ENCODE results near the gene HOXA10.

The HOXA10 gene

GRCh38 chr7:27168265-27168947 is 5.7 kb downstream of the HOXA10 start:
- no peak for DNase-seq (ENCODE audit: low read depth in 3 of 3, low spot score in 1 of 3)

- DNase-seq (ENCODE audit: low read depth in 3 of 3, low spot score in 1 of 3), result no peak
Measured at GRCh38 chr7:27167916-27168264, 6.2 kb downstream of the HOXA10 start.

- DNase-seq (ENCODE audit: low read depth in 3 of 3, low spot score in 1 of 3), result no peak
Measured at GRCh38 chr7:27166531-27167505, 7.3 kb downstream of the HOXA10 start.

GRCh38 chr7:27165996-27166530 is 8.1 kb downstream of the HOXA10 start:
- DNase-seq (ENCODE audit: low read depth in 3 of 3, low spot score in 1 of 3), result no peak

GRCh38 chr7:27165089-27165995 is 8.8 kb downstream of the HOXA10 start, which contains the start of gene HOXA9:
Gene HOXA9 (minus strand): TSS chr7:27165537. CDS start chr7:27165457, 80 bp downstream.
- no peak for DNase-seq (ENCODE audit: low read depth in 3 of 3, low spot score in 1 of 3)

GRCh38 chr7:27164367-27165088 is 9.6 kb downstream of the HOXA10 start:
- no peak for DNase-seq (ENCODE audit: low read depth in 3 of 3, low spot score in 1 of 3)

GRCh38 chr7:27164045-27164366 is 10.1 kb downstream of the HOXA10 start:
- DNase-seq (ENCODE audit: low read depth in 3 of 3, low spot score in 1 of 3), result no peak

GRCh38 chr7:27163288-27164044 is 10.7 kb downstream of the HOXA10 start:
- DNase-seq (ENCODE audit: low read depth in 3 of 3, low spot score in 1 of 3), result no peak

GRCh38 chr7:27162561-27163287 is 11.4 kb downstream of the HOXA10 start:
- no peak for DNase-seq (ENCODE audit: low read depth in 3 of 3, low spot score in 1 of 3)

- DNase-seq (ENCODE audit: low read depth in 3 of 3, low spot score in 1 of 3), result no peak
Measured at GRCh38 chr7:27161721-27162560, 12.2 kb downstream of the HOXA10 start.

GRCh38 chr7:27161214-27161720 is 12.9 kb downstream of the HOXA10 start:
- DNase-seq (ENCODE audit: low read depth in 3 of 3, low spot score in 1 of 3), result no peak

- DNase-seq (ENCODE audit: low read depth in 3 of 3, low spot score in 1 of 3), result peak; percentile 54 to 88 (median 79)
Measured at GRCh38 chr7:27160546-27161213, 13.4 kb downstream of the HOXA10 start.

GRCh38 chr7:27160145-27160545 is 14.0 kb downstream of the HOXA10 start:
- DNase-seq (ENCODE audit: low read depth in 3 of 3, low spot score in 1 of 3), result no peak

- no peak for DNase-seq (ENCODE audit: low read depth in 3 of 3, low spot score in 1 of 3)
Measured at GRCh38 chr7:27159266-27160144, 14.6 kb downstream of the HOXA10 start.

- DNase-seq (ENCODE audit: low read depth in 3 of 3, low spot score in 1 of 3), result no peak
Measured at GRCh38 chr7:27158436-27159265, 15.5 kb downstream of the HOXA10 start.

Data from stimulated activated CD4-positive, alpha-beta T cell treated with anti-CD3 and anti-CD28 coated beads, TNF-alpha, amount 100 ng/mL, for 1 hour (primary cell).